GM19035 (cell line): ENCODE results near the gene ADM.

Experiments
- ATAC-seq: cut with Tn5 transposase; IDR thresholded peaks from one replicate; pipeline ENCODE4 v1.9.1; 2021; ENCODE audit not compliant: unreplicated experiment

Gene ADM

DNA sequence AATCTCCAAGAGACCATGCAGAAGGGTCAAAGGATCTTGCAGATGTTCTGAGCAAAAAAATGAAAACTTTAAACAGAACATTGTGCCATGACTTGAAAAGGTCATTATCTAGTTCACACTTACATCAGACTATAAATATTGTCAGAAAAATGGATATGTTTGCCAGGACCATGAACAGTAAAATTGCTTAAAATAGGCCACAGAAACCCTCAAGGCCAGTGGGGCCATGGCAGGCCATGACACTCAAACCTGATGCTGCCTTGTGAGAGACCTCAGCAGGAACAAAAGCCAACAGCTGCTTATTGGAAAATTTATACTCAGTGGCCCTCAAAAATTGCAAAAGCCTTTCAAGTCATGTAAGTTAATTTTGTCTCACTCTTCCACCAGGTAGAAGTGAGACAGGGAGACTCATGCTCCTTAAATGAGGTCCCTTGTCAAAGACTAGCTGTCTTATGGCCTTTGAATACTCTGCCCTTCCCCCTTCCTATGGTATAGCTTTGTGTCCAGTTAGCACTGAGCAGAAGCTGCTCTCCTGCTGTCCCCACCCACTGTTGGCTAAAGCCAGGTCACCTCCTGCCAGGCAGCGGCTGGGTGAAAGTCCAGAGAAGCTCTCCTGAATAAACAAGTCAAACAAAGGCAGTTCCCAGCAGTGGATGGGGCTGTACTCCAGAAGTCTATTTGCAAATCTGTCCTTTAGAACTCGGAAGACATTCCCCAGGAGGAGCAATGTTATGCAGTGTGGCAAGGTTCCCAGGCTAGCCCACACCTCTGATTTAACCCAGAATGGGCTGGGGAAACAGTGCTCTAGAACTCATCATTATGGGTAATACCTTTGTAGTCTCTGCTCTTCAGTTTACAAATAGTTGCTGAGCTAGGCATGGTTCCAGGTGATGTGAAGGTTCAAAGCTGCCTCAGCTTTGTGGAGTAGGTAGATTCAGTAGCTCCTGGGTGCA is 21.4 kb downstream of the ADM start:
- ATAC-seq, result no peak

DNA sequence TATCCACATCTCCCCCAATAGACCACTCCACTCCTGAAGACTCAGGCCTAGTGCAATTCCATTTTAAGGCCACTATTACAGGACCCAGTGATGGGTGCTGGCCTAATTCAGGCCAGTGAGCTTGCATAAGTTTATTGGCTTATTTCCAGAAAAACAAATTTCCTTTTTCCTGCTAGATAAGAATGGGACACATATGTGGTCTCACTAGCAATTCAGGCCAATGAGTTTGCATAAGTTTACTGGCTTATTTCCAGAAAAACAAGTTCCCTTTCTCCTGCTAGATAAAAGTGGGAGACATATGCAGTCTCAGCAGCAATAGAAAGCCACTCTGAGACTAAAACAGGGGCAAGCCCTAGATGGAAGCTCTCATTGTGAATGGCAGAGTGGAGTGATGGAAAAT is 22.4 kb downstream of the ADM start:
- no peak for ATAC-seq

DNA sequence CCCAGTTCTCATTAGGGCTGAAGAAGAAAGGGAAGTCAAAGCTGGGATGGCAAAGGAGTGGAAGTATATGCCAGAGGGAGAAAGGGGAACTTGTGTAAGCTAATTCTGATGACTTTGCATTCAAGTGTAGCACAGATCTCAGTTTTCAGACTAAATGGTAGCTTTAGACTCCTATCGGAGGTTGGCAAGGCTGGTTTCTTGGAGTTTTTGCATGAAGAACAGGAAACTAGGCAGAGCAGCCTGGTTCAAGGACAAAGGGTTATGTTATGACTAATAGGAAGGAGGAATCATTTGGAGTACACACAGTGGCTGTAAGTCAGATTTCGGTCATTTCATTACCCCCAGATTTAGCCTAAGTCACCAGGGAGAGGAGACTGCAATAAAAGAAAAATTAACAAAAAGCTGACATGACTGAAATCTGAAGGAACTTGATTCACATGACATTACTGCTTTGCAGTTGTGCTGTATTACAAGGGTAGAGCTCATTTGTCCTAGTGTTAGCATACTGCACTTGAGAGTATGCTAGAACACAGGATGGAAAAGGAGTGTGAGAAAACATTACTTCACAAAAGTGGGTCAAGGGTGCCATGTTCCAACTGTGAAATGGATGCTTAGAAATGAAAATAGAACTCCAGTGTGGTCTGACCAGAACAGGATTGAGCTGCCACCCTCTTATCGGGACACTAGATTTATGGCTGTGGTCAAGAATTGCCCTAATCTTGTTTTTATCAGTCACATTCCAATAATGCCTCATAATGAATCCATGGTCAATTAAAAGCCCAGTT is 23.6 kb downstream of the ADM start:
- no peak for ATAC-seq

DNA sequence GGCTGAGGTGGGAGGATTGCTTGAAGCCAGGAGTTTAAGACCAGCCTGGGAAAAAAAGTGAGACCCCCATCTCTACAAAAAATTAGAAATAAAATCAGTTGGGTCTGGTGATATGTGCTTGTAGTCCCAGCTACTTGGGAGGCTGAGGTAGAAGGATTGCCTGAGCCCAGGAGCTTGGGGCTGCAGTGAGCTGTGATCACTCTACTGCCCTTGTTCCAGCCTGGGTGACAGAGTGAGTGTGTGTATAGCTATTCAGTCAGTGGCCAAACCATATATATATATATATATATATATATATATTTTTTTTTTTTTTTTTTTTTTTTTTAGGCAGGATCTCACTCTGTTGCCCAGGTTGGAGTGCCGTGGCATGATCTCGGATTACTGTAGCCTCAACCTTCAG is 24.5 kb downstream of the ADM start:
- ATAC-seq, result no peak

DNA sequence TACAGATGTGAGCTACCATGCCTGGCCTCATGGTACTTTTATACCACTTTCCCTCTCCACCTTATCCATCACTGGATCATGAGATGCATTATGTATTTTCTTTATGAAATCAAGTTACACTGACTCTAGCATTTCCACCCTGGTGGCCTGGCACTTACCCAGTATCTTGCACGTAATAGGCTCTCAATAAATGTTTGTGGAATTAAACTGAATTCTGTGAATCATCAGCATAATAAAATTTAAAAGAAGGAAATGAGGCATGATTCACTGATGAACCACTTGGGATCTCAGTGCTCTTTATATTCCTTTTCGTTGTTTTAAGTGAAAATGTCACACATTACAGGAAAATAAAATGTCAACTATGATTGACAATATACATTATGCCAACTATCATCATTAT is 25.1 kb downstream of the ADM start:
- no peak for ATAC-seq

DNA sequence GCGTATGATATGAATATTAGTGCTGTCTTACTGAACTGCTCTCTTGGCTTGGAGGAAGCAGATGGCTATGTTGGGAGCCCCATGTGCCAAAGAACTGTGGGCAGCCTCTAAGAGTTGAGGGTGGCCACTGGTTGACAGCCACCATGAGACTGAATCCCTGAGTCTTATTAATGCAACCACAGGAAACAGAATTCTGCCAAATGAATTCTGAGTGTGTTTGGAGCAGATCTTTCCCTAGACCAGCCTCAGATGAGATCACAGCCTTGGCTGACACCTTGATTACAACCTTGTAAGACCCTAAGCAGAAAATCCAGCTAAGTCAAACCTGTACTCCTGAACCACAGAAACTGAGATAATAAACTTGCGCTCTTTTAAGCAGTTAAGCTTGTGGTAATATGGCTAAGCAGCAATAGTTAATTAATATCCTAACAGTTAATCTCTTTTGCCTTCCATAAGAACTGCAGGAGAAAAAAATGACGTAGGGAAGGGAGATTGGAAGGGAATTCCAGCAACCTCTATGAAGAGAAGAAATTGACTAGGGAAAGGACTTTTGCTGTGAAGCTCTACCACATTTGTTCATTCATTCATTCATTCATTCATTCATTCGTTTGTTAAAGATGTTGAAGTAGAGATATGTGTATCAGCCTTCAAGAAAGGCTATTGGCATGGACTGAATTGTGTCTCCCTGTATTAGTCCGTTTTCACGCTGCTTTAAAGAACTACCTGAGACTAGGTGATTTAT is 26.8 kb downstream of the ADM start:
- no peak for ATAC-seq

DNA sequence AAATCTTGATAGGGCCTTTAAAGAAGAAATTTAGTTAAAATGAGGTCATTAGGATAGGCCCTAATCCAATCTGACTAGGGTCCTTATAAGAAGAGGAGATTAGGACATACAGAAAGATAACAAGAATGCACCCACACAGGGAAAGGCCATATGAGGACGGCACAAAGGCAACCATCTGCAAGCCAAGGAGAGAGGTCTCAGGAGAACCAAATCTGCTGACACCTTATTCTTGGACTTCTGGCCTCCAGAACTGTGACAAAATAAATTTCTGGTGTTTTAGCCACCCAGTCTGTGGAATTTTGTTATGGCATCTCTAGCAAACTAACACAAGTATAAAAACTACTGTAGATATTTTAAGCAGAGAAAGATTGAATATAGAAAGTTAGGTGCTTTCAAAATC is 28.6 kb downstream of the ADM start:
- no peak for ATAC-seq

DNA sequence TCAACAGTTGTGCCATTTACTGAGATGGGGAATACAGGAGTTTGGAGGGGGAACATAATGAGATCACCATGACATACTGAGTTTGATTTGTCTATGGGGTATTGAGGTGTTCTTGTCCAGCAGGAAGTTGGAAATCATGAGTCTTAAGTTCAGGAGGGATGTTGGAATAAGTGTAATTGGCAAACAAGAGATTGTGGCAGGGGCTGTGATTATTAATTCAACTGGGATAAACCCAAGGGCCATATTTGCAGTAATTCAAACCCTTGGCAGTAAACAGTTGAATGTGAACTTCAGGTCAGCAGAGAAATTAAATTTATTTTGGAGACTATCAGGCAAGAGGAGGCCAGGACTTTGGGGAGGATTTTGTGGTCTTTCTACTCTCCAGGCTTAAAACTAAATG is 33.4 kb downstream of the ADM start:
- ATAC-seq, result no peak

DNA sequence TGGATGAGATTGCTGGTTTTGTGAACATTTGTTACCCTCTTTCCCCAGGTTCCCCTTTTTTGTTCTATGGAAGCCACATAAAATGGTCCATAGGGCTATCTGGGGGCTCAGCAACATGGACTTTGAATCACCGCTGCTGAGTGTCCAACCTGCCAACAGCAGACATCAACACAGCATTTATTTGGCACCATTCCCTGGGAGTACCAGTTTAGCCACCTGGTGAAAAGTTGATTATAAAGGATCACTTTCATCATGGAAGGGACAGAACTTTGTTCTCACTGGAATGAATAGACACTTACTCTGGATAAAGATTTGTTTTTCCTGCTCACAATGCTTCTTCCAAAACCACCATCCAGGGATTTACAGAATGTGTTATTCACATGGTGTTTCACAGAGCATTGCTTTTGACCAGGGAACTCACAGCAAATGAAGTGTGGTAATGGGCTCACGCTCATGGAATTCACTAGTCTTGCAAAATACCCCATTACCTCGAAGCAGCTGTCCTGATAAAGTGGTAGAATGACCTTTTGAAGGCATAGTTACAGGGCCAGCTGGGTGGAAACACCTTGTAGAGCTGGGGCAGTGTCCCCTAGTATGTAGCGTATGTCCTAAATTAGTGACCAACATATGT is 43.9 kb downstream of the ADM start:
- no peak for ATAC-seq

DNA sequence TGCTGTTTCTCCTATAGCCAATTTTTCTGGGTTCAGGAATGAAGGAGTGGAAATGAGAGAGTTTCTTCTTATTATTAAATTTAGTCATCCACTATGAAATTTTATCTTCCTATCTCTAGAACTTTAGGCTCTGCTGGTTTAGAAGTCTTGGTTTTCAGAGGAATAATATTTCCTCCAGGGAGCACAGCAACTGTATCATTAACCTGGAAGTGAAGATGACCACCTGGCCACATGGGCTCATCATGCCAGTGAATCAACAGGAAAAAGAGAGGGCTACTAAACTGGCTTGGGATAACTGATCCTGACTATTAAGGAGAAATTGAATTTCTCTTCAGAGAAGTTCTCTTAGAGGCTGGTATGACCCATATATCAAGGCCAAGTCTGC is 44.4 kb downstream of the ADM start:
- ATAC-seq, result no peak

DNA sequence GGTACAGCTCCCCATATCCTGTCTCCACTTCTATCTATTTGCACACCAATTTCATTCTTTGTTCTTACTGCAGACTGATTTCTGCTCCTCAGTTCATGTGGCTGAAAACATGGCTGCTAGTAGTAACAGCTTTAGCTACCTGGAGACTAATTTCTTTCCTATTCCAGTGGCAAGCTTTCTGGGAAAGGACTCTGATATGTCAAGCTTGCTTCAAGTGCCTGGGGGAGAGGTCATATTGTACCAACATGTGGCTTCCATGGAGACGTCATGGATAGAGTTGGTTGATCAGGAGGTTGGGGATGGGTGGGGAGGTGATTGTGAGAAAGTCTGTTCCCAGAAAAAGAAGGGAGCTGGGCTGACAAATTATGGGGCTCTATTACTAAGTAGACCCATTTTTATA is 44.9 kb downstream of the ADM start:
- ATAC-seq, result no peak

DNA sequence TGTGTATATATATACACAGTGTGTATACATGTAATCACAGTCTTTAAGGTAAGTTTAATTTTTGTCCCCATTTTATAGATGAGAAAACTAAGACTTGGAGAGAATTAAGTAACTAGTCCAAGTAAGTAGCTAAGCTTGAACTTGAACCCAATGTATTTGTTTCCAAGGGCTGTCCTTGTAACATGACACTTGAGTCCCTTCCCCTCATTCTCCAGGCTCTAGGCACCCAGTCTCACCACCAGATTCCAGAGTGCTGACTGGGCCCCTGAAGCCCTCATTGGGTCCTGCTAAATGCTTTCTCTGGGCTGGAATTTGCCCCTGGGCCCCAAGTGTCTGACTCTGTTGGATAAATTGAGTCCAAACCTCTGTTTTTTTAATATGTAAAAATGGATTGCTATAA is 45.5 kb downstream of the ADM start:
- no peak for ATAC-seq

DNA sequence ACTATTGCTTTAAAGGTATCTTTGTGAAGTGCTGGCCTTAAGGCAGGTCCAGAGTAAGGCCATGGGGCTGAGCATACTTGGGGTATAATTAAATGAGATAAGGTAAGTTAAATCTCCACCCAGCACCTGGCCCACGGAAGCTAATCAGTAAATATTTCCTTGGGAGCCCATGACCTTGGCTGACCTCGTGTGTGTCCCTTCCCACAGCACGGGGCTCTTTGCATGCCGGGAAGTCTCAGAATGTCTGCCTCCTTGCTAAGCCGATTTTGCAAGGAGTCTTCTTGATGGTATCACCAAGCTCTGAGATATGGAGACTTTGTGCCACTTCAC is 46.5 kb downstream of the ADM start:
- ATAC-seq, result no peak

DNA sequence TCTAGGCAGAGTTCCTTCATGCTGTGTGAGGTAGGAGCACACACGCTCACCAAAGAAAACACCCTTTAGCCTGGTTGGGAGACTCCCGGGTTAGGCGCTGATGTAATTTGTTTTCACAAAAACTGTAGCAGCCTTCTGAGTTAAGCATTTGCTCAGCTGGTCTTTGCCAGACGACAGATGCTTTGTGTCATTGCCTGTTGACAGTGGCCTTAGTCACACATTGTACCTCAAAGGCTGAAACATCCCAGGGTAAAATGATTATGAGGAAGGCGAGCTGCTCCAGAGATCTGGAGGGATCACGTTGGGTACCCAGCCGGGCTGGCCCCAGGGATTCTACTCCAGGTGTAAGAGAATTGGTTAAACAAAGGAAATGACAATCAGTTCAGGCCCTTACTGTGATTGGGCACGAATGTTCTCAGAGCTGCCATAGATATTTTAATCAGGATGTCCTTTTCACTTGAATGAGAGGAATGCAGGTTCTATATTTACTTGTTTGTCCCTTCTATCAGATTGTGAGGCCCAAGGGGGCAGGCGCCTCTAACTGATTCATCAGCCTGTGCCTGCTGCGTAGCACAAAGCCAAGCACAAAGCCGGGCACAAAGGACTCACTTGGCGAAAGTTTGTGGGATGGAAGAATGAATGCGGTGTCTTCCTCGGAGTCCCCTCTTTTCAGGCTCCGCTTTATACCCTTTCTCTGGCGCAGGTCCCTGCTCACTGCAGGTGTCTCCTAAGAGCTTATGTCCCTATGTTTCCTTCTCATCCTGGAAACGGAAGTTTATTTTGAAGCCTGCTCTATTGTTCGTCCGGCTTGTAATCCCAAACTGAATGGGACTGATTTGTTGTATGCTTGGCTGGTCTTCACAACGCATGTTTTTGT is 47.1 kb downstream of the ADM start:
- ATAC-seq, result no peak

DNA sequence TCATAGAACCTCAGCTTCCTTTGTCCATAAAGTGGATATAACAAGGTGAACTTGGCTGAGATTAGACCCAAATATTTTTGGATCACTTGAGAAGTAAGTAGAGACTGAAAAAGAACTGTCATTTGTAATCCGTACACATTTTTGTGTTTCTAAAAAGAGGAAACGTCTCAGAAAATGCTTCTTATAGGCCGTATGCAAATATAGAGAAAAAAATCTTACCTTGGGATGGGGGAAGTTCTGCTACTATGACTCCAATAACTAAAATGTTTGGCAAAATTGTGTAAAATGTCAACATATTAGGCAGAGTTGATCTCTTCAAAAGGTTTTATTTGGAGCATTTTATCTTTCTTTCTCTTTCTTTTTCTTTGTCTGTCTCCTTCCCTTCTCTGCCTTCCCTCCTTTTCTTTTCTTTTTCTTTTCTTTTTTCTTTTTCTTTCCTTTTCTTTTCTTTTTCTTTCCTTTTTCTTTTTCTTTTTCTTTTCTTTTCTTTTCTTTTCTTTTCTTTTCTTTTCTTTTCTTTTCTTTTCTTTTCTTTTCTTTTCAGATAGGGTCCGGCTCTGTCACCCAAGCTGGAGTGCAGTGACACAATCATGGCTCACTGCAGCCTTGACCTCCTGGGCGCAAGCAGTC is 48.2 kb downstream of the ADM start:
- no peak for ATAC-seq

DNA sequence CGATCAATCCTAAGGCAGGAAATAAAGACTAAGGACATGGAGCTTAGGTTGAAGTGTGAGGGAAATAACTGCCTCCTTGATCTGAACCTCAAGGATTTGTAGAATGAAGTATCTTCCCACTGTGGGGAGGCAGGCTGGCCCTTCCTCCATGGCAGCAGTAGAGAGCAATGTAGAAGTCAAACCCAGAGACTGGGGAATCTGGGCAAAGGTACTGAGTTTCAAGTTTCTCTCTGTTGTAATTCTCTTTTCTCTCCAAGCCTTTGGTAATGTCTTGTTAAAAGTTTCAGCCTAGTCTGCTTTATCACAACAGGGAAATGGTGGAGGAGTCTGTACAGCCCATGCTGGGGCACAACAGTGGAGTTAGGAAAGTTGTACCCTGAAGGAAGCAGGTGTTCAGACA is 49.5 kb downstream of the ADM start:
- ATAC-seq, result no peak

DNA sequence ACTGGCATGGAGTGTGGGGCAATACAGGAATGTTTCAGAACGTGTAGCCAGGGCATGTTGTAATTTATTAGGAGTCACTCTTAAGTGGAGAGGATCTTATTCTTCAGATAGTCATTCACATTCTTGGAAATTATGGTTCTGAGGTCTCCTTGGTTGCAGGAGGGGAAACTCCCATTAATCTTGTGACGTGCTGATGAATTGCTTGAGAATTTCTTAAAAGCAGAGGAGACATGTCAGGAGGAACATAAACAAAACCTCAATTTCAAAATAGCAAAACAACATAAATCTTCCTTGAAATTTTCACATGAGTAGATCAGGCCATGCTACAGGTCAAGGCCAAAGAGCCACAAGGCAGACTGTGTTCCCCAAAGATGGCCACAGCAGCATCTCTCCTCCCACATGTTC is 50.4 kb downstream of the ADM start:
- no peak for ATAC-seq

DNA sequence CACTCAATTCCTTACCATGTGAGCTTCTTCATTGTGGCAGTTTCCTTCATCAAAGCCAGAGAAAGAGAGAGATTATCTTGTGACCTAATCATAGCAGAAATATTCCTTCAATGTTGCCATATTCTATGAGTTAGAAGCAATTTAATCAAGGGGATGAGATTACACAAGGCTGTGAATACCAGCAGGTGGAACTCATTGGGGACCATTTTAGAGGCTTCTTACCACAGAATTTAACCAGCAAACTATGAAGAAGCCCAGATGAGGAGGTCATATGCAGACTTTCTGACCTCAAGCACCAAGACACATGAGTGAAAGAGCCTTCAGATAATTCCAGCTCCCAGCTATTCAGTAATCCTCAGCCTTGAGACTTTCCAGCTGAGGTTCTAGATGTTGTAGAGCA is 51.3 kb downstream of the ADM start:
- no peak for ATAC-seq
